HG03135 (cell line): Measurements from ENCODE around the gene MIOS.
A peak's percentile ranks its signal among the peaks of the same experiment; 100 is the strongest.
"Not testable (repeated sequence)": the region's sequence is repeated elsewhere in the genome, so short reads cannot be mapped to it uniquely, and the experiment has no call there.

Experiments used
- ATAC-seq: cut with Tn5 transposase; IDR thresholded peaks from one replicate; pipeline ENCODE4 v1.9.1; 2021; ENCODE audit warnings: mild to moderate bottlenecking, moderate library complexity; ENCODE audit not compliant: unreplicated experiment

MIOS gene

DNA sequence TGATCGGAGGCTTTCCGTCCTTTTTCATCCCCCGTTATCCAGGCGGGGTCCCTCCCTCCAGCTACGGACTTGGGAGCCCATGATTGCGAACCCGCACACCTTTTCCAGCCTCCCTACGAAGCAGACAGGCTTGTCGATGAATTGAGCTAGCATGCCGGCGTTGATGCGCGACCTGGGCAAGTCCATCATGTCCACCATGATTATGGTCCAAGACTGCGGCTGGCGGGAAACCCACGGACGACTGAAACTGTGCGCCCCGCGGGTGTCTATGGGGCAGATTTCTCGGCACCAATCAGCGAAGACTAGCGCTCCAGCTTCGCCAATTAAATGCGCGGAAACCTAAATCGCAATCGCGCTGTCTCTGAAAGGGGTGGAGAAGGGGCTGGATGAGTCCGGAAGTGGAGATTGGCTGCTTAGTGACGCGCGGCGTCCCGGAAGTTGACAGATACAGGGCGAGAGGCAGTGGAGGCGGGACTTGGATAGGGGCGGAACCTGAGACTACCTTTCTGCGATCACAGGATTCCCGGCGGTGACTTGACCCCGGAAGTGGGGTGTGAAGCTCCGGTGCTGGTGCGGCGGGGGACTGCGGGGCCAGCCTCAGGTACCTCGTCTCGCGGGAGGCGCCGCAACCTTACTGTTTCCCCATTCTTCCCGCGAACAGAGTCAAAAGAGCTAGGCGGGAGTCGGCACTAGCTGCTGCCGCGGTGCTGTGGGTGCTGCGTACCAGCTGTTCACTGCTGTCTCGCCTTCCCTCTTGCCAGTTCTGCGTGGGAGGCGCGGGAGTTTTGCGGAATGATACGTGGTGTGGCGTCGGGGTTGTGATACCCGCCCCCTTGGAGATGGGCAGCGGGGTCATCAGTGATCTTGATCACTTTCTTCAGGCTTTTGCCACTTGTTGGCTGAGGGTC, 73.8 kb downstream of the MIOS start, which contains the start of gene UMAD1:
Gene UMAD1 (plus strand): TSS at position 532 of the 908 bp plus-strand sequence. CDS start 32,620 bp downstream, outside the sequence.
- ATAC-seq, result peak; percentile 96

DNA sequence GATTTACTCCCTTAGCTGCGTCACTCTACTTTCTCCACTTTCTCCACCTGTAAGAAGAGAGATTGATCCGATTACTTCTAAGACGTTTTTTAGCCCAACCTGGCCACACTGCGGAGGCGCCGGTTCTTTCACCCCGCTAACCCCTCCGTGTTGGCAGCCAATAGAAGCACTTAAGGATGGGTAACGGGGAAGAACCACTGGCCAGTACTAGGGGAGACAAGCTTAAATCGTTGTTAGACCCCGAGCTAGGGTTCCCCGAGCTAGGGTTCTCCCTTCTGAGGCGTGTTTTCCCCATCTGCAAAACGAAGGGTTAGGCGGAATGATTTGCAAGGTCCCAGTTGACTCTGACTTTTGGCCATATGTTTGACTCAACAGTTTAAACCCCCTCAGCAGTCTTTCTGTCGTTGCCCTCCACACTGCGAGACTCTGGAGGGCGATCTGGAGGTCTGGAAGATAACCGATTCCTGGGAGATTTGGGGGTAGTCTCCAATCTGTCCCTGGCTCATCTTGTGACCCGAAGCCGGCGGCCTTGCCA, 74.5 kb downstream of the MIOS start:
- ATAC-seq, result no peak

DNA sequence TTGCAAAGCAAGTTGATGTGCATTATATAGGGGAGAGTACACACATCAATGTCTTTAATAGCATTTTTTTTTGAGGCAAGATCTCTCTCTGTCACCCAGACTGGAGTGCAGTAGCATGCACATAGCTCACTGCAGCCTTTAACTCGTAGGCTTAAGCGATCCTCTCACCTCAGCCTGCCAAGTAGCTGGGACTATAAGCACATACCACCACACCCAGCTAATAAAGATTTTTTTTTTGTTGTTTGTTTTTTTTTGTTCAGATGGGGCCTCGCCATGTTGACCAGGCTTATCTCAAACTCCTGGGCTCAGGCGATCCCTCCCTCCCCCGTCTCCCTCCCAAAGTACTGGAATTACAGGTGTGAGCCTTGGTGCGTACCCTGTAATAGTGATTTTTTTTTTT, 75.4 kb downstream of the MIOS start:
- ATAC-seq, result no peak

DNA sequence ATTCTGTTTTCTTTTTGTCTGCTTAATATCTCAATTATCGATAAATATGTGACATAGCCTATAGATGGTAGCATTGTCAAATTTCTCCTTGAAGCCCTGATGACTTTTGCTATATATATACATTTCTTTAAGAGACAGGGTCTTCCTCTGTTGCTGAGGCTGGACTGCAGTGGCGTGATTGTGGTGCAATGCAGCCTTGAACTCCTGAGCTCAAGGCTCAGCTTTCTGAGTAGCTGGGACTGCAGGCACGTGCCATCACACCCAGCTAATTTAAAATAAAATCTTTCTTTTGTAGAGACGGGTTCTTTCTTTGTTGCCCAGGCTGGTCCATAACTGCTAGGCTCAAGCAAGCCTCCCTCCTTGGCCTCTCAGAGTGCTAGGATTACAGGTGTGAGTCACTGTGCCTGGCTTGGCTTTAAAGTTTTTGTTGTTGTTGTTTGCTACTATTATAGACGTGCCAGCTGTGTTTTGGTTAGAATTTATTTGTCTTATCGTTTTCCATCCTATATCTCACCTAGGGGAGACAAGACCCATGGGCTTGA, 80.9 kb downstream of the MIOS start:
- ATAC-seq, result no peak

DNA sequence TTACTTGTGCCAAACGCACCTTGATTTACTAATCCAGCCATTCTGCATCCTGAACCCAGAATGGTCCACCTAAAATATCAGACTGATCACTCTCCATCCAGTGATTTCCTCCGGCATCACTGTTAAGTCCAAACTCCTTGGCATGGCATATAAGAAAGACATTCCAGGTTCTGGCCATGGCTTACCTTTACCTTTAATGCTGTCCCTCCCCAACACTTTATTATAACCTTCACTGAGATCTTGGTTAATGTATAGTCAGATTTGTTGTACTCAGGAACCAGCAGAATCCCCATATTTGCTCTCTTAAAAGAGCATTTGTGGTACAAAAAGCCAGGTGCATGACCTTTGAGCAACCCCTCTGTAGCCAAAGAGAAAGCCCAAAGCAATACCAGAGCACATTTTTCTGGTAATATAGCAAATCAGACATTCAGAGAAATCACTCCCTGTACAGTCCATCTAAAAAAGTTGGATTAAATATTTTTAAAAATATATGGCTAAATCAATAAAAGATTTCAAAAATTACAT, 84.1 kb downstream of the MIOS start:
- ATAC-seq, result no peak

- ATAC-seq, result no peak
These were observed 84.8 kb downstream of the MIOS start for GRCh38 chr7:7651479-7651878.

DNA sequence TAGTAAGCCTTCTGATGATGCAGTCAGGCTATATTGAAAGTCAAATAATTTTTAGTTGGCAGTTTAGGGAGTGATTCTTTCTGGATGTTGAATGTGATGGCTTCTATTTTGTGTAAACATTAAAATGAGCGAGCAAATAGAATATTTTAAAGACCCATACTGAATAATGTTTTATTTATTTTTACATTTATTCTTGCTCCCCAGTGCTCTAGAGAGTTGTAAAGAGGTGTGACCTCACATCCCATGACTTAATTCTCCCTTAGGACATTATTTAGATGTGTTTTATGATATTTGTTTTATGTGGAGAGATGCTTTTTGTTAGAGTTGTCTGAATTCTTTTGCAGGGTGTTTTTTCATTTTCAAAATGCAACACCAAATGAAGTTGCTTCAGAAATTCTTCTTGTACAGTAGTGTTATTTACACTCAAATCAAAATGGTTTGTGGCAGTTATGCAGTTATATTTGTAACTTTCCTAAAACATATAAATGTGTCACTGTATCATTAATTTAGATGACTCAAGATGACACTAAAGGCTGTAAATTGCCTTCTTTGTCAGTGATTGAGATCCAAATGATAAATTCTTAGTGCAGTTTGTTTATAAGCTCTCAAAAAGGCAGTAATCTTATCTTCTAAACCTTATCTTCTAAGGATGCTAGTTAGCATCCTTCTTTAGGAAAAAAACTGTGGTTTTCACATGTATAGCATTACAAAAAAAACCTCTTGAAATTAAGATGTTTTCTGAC, 86.3 kb downstream of the MIOS start:
- ATAC-seq, result no peak

- no peak for ATAC-seq
These were observed 87.0 kb downstream of the MIOS start for GRCh38 chr7:7653593-7654187.

- ATAC-seq, result no peak
These were observed 88.5 kb downstream of the MIOS start for GRCh38 chr7:7654964-7655715.

DNA sequence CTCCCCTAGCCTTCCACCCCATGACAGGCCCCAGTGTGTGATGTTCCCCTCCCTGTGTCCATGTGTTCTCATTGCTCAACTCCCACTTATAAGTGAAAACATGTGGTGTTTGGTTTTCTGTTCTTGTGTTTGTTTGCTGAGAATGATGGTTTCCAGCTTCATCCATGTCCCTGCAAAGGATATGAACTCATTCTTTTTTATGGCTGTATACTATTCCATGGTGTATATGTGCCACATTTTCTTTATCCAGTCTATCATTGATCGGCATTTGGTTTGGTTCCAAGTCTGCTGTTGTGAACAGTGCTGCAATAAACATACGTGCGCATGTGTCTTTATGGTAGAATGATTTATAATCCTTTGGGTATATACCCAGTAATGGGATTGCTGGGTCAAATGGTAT, 89.8 kb downstream of the MIOS start:
- not testable (repeated sequence) for ATAC-seq
